GM18907 (cell line): ENCODE results near the gene SEZ6L2.
"Not testable (repeated sequence)": the region's sequence is repeated elsewhere in the genome, so short reads cannot be mapped to it uniquely, and the experiment has no call there.

ENCODE experiments used
- ATAC-seq: cut with Tn5 transposase; IDR thresholded peaks from one replicate; pipeline ENCODE4 v1.9.1; 2021; ENCODE audit warnings: mild to moderate bottlenecking, moderate library complexity; ENCODE audit not compliant: unreplicated experiment

SEZ6L2 gene

DNA sequence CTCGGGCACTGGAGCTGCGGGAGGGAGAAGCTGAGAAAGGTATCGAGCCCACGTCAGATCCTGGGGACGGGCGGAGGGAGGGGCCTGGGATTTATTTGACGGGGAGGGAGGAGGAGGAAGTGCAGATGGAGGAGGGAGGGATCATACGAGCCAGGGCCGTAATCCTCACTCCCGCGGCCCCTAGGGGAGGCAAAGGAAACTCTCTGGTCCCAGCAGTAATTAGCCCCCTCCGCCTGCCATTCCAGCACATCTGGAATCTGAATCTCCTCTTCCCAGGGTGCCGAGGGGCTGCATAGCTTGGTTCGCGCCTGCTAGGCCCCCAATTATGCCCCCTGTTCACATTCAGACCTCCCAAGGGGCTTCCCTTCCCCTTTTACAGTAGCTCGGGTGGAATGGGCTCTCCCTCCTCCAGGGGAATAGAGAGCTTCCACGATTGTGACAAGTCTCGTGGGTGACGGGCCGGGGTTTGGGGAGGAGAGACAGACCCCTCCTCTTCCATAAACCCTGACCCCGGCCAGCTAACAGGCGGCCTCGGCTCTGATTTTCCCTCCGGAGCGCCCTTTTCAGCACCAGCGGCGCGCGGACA is at the start of gene SEZ6L2:
Gene SEZ6L2, minus strand, starts transcription at position 35 of the 586 bp plus-strand sequence. CDS start 531 bp downstream, outside the sequence.
- no peak for ATAC-seq

DNA sequence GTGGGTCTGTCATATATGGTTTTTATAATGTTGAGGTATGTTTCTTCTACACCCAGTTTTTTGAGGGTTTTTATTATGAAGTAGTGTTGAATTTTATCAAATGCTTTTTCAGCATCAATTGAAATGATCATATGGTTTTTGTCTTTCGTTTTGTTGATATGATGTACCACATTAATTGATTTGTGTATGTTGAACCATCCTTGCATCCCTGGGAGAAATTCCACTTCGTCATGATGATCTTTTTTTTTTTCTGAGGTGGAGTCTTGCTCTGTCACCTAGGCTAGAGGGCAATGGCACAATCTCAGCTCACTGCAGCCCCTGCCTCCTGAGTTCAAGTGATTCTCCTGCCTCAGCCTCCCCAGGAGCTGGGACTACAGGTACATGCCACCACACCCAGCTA is 48.5 kb upstream of the SEZ6L2 start:
- no peak for ATAC-seq

DNA sequence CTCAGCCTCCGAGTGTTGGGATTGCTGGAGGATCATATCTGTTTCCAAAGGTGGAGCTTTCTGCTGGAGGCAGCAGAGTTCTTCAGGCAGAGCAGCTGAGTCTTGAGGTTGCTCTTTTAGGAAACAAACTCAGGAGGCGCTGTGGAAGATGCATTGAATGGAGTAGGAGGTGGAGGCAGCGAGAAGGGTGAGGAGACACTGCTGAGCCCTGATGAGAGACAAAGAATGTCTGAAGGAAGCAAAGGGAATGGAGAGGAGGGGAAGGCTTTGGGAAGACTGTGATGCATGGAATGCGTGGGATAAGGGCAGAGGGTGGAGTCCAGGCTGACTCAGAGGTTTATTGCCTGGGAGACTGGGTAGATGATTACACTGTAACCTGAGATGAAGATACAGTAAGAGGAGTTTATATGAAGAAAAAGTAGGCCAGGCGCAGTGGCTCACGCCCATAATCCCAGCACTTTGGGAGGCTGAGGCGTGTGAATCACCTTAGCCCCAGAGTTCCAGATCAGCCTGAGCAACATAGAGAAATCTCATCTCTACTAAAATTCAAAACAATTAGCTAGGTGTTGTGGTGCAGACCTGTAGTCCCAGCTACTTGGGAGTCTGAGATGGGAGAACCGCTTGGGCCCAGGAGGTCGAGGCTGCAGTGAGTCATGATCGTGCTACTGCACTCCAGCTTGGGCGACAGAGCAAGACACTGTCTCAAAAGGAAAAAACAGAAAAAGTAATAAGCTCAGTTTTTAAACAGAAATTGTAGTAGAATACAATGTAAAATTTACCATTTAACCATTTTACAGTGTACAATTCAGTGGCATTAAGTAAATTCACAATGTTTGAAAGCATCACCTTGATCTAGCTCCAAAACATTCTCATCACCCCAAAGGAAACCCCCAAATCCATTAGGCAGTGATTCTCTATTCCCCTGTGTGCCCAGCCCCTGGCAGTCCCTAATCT is 44.8 kb upstream of the SEZ6L2 start:
- ATAC-seq = no peak

DNA sequence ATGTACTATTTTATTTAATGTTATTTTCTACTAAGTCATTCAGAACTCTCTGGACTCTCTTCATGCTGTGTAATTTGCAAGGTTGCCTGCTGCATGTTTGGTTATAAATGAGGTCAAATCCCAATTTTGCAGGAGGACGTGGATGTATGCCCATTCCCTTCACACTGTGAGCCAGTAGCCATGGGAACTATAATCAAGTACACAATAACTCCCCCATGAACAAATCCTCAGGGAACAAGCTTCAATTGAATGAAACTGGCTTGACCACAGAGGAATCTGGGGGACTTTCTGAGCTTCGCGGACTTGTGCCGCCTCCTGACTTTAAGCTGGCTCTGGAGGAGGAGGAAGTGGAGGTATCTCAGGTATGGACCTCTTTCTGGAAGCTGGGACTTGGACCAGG is 41.3 kb upstream of the SEZ6L2 start:
- ATAC-seq = no peak

DNA sequence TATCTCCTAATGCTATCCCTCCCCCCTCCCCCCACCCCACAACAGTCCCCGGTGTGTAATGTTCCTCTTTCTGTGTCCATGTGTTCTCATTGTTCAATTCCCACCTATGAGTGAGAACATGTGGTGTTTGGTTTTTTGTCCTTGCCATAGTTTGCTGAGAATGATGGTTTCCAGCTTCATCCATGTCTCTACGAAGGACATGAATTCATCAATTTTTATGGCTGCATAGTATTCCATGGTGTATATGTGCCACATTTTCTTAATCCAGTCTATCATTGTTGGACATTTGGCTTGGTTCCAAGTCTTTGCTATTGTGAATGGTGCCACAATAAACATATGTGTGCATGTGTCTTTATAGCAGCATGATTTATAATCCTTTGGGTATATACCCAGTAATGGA is 32.4 kb upstream of the SEZ6L2 start:
- not testable (repeated sequence) for ATAC-seq

DNA sequence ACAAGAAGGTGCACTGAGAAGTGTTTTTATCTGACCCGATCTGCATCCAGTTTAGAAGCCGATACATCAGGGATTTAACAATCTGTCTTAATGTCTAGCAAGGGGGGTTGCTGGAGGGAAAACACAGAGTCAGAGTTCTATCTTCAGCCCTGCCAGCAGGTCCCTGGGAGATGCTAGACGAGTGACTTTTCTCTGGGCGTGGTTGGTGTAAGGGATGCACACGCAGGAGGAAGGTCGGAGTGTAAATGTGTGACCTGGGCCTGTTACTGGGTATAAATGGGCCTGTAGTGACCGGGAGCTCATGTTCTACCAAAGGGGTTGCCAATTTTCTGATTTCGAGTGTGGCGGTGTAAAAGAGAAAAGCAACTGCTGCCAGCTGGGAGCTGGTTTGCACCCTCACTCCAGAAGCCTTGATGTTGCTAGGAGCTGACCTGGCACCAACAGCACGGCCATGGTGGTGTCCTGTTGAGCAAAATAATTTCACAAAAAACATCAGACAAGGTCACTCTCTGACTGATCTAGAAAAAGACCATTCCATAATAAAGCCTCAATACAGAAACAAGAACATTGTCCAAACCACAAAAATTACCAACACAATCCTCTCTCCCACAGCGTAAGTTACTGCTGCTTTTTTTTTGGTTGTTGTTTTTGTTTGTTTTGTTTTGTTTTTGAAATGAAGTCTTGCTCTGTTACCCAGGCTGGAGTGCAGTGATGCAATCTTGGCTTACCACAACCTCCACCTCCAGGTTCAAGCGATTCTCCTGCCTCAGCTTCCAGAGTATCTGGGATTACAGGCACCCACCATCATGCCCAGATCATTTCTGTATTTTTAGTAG is 27.9 kb upstream of the SEZ6L2 start:
- no peak for ATAC-seq

DNA sequence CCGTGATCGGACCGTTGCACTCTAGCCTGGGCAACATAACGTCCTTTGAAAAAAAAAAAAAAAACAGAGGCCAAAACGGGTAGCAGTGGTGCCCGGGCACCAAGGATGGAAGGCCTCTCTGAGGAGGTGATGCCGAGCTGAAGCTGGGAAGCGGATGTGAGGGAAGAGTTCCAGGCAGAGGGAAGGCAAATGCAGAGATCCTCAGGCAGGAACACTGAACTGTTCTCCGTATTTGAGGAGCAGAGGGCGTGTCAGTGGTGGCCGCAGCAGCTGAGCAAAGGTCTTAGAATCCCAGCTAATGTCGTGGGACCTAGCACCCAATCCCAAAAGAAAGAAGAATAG is 27.3 kb upstream of the SEZ6L2 start:
- ATAC-seq = no peak

DNA sequence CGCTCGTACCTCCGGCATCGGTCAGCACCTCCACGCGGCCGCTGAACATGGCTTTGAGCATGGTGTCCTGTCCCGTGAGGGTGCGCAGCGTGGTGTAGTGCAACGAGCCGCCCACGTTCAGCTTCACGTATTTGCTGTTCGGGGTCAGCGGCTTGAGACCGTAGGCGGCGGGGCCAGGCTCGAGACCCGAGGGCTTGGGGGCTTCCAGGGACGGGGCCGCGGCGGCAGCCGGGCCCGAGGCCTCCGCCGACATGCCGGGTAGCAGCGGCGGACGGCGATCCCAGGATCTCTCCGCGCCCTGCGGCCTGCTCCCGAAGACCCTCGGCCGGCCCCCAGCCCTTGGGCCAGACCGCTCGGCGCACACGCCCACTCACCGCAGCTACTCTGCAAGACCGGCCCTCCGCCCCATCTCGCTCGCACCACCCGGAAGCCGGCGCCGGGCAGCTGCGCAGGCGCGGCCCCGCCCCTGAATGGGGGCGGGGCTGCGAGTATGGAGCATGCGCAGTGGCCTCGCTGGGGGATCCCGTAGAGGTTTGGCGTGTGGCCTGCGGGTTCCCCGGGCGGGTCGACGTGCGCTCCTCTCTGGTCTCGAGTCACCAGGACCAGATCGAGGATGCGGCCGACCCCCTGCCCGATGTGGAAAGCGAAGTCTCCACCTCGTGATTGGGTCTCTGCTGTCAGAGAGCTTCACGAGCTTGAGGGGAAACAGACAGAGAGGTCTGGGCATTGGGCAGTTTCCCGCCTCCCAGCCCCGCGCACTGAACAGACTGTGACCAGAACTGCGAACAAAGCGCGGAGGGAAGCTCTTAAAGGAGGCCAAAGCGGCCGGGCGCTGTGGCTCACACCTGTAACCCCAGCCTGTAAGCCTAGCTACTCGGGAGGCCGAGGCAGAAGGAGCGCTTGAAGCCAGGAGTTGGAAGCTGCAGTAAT is 26.7 kb upstream of the SEZ6L2 start, which contains the start of gene KCTD13:
Gene KCTD13, minus strand, starts transcription at position 446 of the 930 bp plus-strand sequence. Its CDS starts 193 bp downstream, at position 253.
- ATAC-seq = peak; percentile 89

DNA sequence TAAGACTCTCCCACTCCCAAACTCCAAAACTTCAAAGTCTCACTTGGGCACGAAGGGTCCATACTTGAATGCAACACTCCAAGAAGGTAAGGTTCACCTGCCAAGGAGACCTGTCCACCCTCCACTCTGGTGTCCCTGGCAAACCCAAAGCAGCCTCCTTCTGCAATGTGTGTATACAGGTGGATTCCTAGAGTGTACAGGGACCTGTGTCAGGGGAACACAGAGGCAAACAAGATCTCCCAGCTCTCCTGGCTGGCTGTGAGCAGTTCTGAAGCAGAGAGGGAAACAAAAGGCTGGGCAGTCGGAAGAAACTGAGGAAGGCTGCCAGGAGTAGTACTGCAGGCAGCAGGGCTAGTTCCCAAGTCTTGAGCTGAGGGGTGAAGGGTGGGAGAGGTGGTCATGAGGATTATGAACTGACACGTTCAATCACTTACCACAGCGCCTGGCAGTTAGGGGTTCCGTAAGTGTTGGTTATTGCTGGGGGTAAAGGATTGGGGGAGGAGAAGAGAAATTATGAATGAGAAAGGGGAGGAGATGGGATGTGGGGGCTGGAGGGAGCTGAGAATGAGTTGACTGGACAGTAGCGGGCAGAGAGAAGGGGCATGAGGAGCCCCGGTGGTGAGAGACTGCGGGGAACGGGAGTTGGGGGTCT is 25.9 kb upstream of the SEZ6L2 start:
- no peak for ATAC-seq

DNA sequence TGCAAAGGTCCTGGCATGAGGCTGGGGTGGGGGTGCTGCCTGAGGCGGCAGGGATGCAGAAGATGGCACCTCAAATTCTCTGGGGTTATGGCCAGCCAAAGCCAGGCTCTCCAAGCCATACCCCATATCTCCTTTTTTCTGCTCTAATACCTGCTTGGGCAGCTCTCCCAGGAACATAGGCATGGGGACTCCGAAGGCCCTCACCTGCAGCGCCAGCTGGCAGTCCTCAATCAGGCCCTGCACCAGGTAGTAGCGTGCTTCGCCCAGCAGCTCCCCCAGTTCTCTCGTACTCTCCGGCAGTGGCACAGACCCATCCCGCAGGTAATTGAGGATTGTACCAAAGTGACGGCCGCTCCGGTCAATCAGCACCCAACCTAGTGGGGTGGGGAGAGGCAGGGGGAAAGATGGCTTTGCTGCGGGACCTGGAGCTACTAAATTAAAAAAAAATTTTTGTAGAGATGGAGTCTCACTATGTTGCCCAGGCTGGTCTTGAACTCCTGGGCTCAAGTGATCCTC is 23.7 kb upstream of the SEZ6L2 start:
- no peak for ATAC-seq

DNA sequence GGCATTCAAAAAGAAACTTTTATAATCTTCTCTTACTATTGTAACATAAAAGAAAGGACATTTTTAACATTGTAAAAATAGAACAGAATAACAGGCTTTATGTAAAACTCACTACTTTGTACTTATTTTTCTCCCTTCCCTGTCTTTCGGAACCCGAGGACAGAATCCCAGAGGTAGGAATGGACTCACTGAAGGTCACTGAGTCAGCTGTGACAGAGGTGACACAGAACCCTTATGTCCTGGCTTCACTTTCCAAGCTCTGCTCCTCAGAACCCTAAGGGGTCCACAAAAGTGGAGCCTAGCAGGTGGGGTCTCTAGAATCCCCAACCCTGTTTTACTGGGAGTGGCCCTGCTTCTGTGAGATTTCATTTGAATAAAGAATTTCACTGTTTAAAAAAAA is 23.0 kb upstream of the SEZ6L2 start:
- ATAC-seq = no peak

DNA sequence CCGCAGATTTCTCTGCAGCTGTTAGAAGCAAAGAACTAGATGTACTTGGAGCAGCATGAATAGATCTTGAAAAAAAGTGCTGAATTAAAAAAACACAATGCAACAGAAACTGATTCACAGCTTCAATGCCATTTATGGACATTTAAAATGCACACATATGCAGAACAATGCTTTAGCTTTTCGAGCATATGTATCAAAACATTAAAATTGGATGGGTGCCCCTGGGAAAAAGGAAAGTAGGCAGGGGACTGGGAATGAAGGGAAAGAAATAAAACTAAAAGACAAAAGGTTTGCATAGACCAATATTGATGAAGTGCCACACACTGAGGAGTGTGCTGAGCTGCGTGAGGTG is 21.7 kb upstream of the SEZ6L2 start:
- ATAC-seq = no peak

DNA sequence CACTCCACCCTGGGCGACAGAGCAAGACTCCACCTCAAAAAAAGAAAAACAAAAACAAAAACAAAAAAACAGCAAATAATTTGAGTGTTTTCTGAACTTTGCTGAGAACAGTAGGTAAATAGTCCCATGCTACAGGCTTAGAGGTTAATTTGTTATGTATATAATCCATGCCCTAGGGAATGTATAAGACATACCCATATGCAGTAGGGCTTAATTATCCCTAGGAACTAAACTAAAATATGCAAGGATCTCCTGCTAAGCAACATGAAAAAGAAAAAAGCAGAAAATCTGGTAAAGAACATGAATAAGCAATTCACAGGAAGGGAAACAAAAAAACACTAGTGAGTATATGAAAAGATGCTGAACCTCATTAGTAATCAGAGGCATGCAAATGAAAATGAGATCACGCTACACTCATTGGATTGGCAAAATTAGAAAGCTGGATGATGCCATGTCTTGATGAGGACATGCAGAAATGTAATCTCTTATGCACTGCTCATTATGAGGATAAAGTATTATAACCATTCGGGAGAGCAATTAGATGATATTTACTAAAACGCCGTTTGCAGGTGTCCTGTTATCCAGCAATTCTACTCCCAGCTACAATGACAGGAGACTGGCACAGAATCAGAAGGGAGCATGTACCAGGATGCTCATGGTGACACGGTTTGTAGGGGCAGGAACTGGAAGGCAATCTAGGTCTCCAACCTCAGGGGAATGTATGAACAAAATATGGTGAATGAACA is 21.1 kb upstream of the SEZ6L2 start:
- ATAC-seq = no peak

DNA sequence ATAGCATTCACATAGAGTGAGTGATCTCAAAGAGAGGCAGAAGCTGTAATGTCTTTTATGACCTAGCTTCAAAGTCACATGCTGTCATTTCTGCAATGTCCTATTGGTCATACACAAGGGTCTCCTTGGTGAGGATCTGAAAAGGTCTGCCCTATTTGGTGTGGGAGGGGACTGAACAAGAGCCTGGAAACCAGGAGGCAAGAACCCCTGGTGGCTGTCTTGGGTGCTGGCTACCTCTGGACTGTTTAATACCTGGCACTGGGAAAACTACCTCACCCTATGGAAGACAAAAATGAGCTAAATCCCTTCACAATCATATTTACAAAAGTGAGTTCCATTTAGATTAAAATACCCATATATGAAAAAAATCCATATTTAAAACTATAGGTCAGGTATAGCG is 17.6 kb upstream of the SEZ6L2 start:
- ATAC-seq = no peak

DNA sequence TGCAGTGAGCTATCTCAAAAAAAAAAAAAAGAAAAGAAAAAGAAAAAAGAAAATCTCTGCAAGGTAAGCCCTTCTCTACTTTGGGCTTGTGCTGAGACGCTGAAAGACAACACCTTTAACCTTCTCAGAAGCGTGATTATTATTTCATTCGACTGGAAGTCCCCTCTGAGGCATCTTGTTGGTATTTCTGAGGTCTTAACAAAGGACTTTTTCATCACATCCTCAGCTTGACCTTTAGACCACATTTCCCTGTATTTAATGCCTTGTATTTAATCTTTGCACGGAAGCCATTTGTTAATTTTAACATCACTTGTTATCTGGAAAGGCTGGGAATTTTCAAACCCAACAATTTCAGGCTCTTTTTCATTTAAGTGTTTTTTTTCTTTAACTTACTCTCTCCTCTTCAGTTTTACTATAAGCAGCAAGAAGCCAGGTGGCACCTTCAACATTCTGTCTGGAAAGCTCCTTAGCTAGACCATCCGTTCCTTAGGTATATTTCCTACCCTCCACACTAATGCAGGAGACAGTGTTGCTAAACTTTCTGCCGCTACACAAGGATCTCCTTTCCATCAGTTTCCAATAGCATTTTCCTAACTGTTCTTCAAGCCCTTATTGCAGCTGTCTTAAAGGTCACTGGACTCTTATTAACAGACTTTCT is 16.4 kb upstream of the SEZ6L2 start:
- no peak for ATAC-seq

DNA sequence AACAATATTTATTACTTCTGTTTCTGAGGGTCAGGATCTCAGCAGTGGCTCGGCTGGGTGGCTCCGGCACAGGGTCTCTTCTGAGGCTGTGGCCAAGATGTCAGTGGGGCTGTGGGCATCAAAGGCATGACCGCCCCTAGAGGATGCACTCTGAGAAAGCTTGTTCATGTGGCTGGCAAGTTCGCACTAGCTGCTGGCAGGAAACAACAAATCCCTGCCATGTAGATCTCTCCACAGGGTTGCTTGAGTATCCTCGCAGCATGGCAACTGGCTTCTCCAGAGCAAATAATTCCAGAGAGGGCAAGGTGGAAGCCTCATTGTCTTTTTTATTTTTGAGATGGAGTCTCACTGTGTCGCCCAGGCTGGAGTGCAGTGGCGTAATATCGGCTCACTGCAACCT is 14.2 kb upstream of the SEZ6L2 start:
- no peak for ATAC-seq

DNA sequence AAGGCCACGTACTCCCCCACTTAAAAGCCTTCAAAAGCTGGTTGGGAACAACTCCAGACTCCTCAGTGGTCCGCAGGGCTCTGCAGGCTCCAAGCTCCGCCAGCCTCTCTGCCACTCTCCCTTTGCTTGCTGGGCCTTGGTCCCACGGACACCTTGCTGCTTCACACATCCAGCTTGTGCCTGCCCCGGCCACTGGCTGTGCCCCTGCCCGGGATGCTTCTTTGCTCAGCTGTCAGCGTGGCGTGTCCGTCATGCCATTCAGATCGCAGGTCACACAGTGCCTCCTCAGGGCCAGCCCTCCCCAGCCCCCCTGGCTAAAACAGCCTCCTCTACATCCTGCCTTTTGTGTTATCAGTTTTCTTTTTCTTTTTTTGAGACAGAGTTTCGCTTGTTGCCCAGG is 12.7 kb upstream of the SEZ6L2 start:
- no peak for ATAC-seq

DNA sequence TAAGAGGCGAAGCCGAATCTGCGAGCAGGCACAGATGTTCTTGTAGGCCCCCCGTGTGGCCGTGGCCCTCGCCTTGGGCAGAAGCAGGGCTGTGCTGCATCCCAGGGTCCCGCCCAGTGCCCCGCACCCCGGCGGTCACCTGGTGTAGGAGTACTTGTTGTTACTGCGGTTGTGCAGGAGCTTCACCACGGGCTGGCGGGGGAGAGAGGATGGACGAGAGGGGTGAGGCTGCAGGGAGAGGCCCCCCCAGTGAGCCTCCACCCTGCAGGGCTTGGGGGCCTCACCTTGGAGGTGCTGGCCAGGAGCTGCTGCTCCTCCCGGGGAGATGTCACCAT is 12.3 kb upstream of the SEZ6L2 start:
- ATAC-seq = no peak
